Tongue (tissue), 2 donors: ENCODE data around the gene NCOR1. TPM values are rescaled to one million over a fixed set of nuclear protein-coding genes. Genes with fewer than 3 reads are reported as not detected.
A peak's percentile ranks its signal among the peaks of the same experiment; 100 is the strongest.
"Not testable (repeated sequence)": the region's sequence is repeated elsewhere in the genome, so short reads cannot be mapped to it uniquely, and the experiment has no call there.

Experiments
- DNase-seq: peaks from one replicate; pipeline ENCODE4 v3.0.0-alpha.2; 2015
- total RNA-seq: library from RNA; depleted of rRNA; stranded (reverse); fragments of >200 nt; gene quantifications from one replicate; pipeline ENCODE4 v1.2.3, GENCODE V29; 2014

NCOR1 gene
- total RNA-seq, 1 donor from 2014 or later = 128 TPM

GRCh38 chr17:16214190-16215001, 938 bp downstream of the NCOR1 start:
- DNase-seq = no peak

- DNase-seq = no peak
Observed at GRCh38 chr17:16212793-16213192, 2.5 kb downstream of the NCOR1 start.

- no peak for DNase-seq
Observed at GRCh38 chr17:16211590-16211989, 3.7 kb downstream of the NCOR1 start.

GRCh38 chr17:16204763-16205162, 10.6 kb downstream of the NCOR1 start:
- not testable (repeated sequence) for DNase-seq

GRCh38 chr17:16202554-16203500, 12.5 kb downstream of the NCOR1 start:
- DNase-seq = not testable (repeated sequence)

- DNase-seq = not testable (repeated sequence)
Observed at GRCh38 chr17:16201693-16202131, 13.6 kb downstream of the NCOR1 start.

- no peak for DNase-seq
Observed at GRCh38 chr17:16199093-16199492, 16.2 kb downstream of the NCOR1 start.

GRCh38 chr17:16197276-16197675, 18.1 kb downstream of the NCOR1 start:
- DNase-seq = no peak

- DNase-seq = not testable (repeated sequence)
Observed at GRCh38 chr17:16194307-16194835, 21.0 kb downstream of the NCOR1 start.

GRCh38 chr17:16191604-16192003, 23.7 kb downstream of the NCOR1 start:
- DNase-seq = no peak

- no peak for DNase-seq
Observed at GRCh38 chr17:16190703-16191360, 24.5 kb downstream of the NCOR1 start.

- no peak for DNase-seq
Observed at GRCh38 chr17:16189791-16190348, 25.5 kb downstream of the NCOR1 start.

GRCh38 chr17:16187642-16188041, 27.7 kb downstream of the NCOR1 start:
- DNase-seq = no peak

GRCh38 chr17:16181581-16181980, 33.8 kb downstream of the NCOR1 start:
- DNase-seq = no peak

- DNase-seq = no peak
Observed at GRCh38 chr17:16178836-16179235, 36.5 kb downstream of the NCOR1 start.

- peak; percentile 19 for DNase-seq
Observed at GRCh38 chr17:16171613-16172012, 43.7 kb downstream of the NCOR1 start.

- DNase-seq = not testable (repeated sequence)
Observed at GRCh38 chr17:16166766-16167165, 48.6 kb downstream of the NCOR1 start.

GRCh38 chr17:16158714-16159113, 56.6 kb downstream of the NCOR1 start:
- no peak for DNase-seq

GRCh38 chr17:16155536-16155935, 59.8 kb downstream of the NCOR1 start:
- no peak for DNase-seq

- not testable (repeated sequence) for DNase-seq
Observed at GRCh38 chr17:16152326-16152725, 63.0 kb downstream of the NCOR1 start.

- DNase-seq = no peak
Observed at GRCh38 chr17:16150251-16150856, 65.0 kb downstream of the NCOR1 start.
